ENCODE results near the gene RASA3. TPM values are rescaled to one million over a fixed set of nuclear protein-coding genes. Genes with fewer than 3 reads are reported as not detected.

The RASA3 gene
- total and polyA plus RNA-seq, 9 of the 15 experiments (the other 6 are each of a cell fraction or from before 2014, with no cell fraction given): 0.72 to 25.3 (median 14.4) TPM

GRCh38 chr13:113997845-113998751, 134.3 kb downstream of the RASA3 start:
- Histone ChIP-seq H3K4me2 (ENCODE audit: insufficient read depth, low read length) (no peak overlapping the region), H3K9me1 (ENCODE audit: control insufficient read depth, insufficient read depth, low read length) (no peaks in the 10 kb centered on the region), H3K27ac (ENCODE audit: extremely low read depth, low read depth, low read length) (no peak overlapping the region), H3K27me3 (ENCODE audit: control insufficient read depth in 2 of 2, insufficient read depth in 2 of 2, low read length in 2 of 2) (no peaks in the 10 kb centered on the region), H3K9ac (ENCODE audit: insufficient read depth in 1 of 2, low read depth in 2 of 2, low read length in 2 of 2) (no peak overlapping the region), H2AFZ (ENCODE audit: low read depth, low read length) (no peak overlapping the region), H3K4me3 (no peak overlapping the region), H3K79me2 (ENCODE audit: control insufficient read depth, insufficient read depth, low read length) (no peaks in the 10 kb centered on the region), H3K9me3 (replicated peaks; ENCODE audit: control insufficient read depth, insufficient read depth, low read depth, low read length) (no peaks in the 10 kb centered on the region), H4K20me1 (replicated peaks; ENCODE audit: control insufficient read depth, insufficient read depth, low read length) (no peaks in the 10 kb centered on the region), H3K4me1 (replicated peaks in 1 of 2; ENCODE audit: control insufficient read depth in 2 of 2, insufficient read depth in 2 of 2, low read length in 2 of 2) (peaks cover 0 to 23% of the 10 kb centered on the region in 2 experiments; a peak in 2 of 5 replicates), H3K36me3 (ENCODE audit: control insufficient read depth, insufficient read depth, low read length) (peaks cover 18% of the 10 kb centered on the region; the same call in 2 of the 3 replicates)
- DNase-seq (ENCODE audit: extremely low read depth in 1 of 4, low spot score in 3 of 4) (no peak), ATAC-seq (no peak), FAIRE-seq (no peak)
- POLR2A ChIA-PET: no interaction called here
- CTCF ChIA-PET (ENCODE audit: low intra/inter-chr PET ratio): no interaction called here
- intact Hi-C loops (cut with micrococcal nuclease): no loop called here
- no TSS peak for BruUV-seq (replicated peaks)
- TF ChIP-seq ETS1 (conservative IDR thresholded peaks at IDR 0.05; ENCODE audit: control insufficient read depth, low read depth, low read length) (no peak), ZNF41 (CRISPR knock-in tag; conservative IDR thresholded peaks at IDR 0.05) (no peak), ZNF239 (CRISPR knock-in tag; IDR thresholded peaks at IDR 0.05) (no peak), POLR2G (IDR thresholded peaks at IDR 0.05; ENCODE audit: low read depth, low read length) (peak; percentile 45; the same call in 1 of the 2 replicates), NR4A1 (CRISPR knock-in tag; IDR thresholded peaks at IDR 0.05) (no peak), NR4A1 (tag; IDR thresholded peaks at IDR 0.05) (no peak)
- in situ Hi-C loops (cut with MboI): no loop called here
- whole genome bisulfite sequencing (ENCODE audit: insufficient coverage, low coverage, missing lambda C conversion rate): 92% methylated on average over 10 of the region's 29 CpGs

Data from K562 (cell line).